ENCODE results near the gene TAX1BP3. TPM values are rescaled to one million over a fixed set of nuclear protein-coding genes. Genes with fewer than 3 reads are reported as not detected.

The TAX1BP3 gene
- total RNA-seq, 1 experiment from 2014 or later = 50.0 TPM

GRCh38 chr17:3657874-3658783 lies 10.2 kb downstream of the TAX1BP3 start:
- ChIA-PET CTCF (no interaction called here), RAD21 (ENCODE audit: low non-redundant PET in 1 of 2, low total read pairs in 2 of 2, uncharacterized antibody in 2 of 2, unreplicated experiment in 2 of 2) (no interaction called here)
- ATAC-seq = no peak

More at GRCh38 chr17:3657874-3658783, 10.2 kb downstream of the TAX1BP3 start:
- H3K4me1 ChIP-seq (ENCODE audit: control insufficient read depth in 1 of 2, insufficient read depth in 2 of 2, low read length in 2 of 2) = peaks cover 12 to 16% of the 10 kb centered on the region in 2 experiments
- H3K27me3 ChIP-seq (ENCODE audit: insufficient read depth, low read length) = no peaks in the 10 kb centered on the region
- DNase-seq (ENCODE audit: low read depth, low spot score) = no peak
- no peaks in the 10 kb centered on the region for H3K79me2 ChIP-seq (ENCODE audit: insufficient read depth, low read length)
- POLR2A ChIA-PET = interaction anchor here (1.2 kb wide), 1 partner anchor 9 kb away, joined by 3 read pairs; no protein-coding TSS in a partner anchor
- no peaks in the 10 kb centered on the region for H4K20me1 ChIP-seq (ENCODE audit: insufficient read depth)
- no peak overlapping the region for H3K4me2 ChIP-seq (ENCODE audit: low read length)
- intact Hi-C loops (cut with micrococcal nuclease) = no loop called here
- no peaks in the 10 kb centered on the region for H3K36me3 ChIP-seq (ENCODE audit: control insufficient read depth in 1 of 2, insufficient read depth in 2 of 2, low read length in 2 of 2)
- TF ChIP-seq ZBTB33 (IDR thresholded peaks at IDR 0.05; ENCODE audit: extremely low read depth, insufficient replicate concordance, low read length) (no peak), CBX3 (IDR thresholded peaks at IDR 0.05; ENCODE audit: low read depth) (no peak), ELF1 (IDR thresholded peaks at IDR 0.05; ENCODE audit: borderline replicate concordance, low read depth) (no peak), EZH2phosphoT487 (IDR thresholded peaks at IDR 0.05; ENCODE audit: borderline replicate concordance) (no peak), MAX (IDR thresholded peaks at IDR 0.05) (no peak), ZNF274 (IDR thresholded peaks at IDR 0.05; ENCODE audit: low read depth, low read length) (no peak), CEBPB (IDR thresholded peaks at IDR 0.05; ENCODE audit: low read depth) (no peak), ATF3 (IDR thresholded peaks at IDR 0.05) (no peak), SIN3A (IDR thresholded peaks at IDR 0.05; ENCODE audit: low read depth) (no peak), SRF (IDR thresholded peaks at IDR 0.05; ENCODE audit: low read depth) (no peak), POLR2A (IDR thresholded peaks at IDR 0.05; ENCODE audit: borderline replicate concordance, extremely low read depth, insufficient read depth, insufficient read length) (no peak), RAD21 (IDR thresholded peaks at IDR 0.05; ENCODE audit: low read depth) (no peak), TCF7L2 (IDR thresholded peaks at IDR 0.05; ENCODE audit: borderline replicate concordance, extremely low read depth, insufficient read depth, insufficient read length) (no peak)
- no peak overlapping the region for H3K27ac ChIP-seq (ENCODE audit: low read depth, low read length)
- no peak overlapping the region for H3K4me3 ChIP-seq (replicated peaks in 1 of 2; ENCODE audit: low read depth in 1 of 2, low read length in 2 of 2)
- BruUV-seq (replicated peaks) = no TSS peak
- H3K9me2 ChIP-seq (ENCODE audit: insufficient read depth) = no peaks in the 10 kb centered on the region
- no peak overlapping the region for H2AFZ ChIP-seq (ENCODE audit: low read depth, low read length, poor library complexity, severe bottlenecking)
- no peak overlapping the region for H3K9ac ChIP-seq (ENCODE audit: low read length)
- H3K9me3 ChIP-seq (ENCODE audit: control insufficient read depth in 1 of 2, insufficient read depth in 1 of 2, low read depth in 1 of 2, low read length in 2 of 2) = no peaks in the 10 kb centered on the region
